Uterus (tissue), 2 donors: Measurements from ENCODE around the gene WWOX.

Experiments used
- POLR2A ChIP-seq, 2 donors: fragments of 450-650 bp; IDR thresholded peaks; one replicate each; pipeline ENCODE4 v1.6.1; 2016; ENCODE audit warnings: antibody characterized with exemption in 2 of 2, mild to moderate bottlenecking in 1 of 2, moderate library complexity in 1 of 2
- TF ChIP-seq, protein P1 (sequence below), 4 experiments: fragments of 200-600 bp in 2 of 4; fragments of 450-650 bp in 2 of 4; sonication (generic) in 2 of 4; IDR thresholded peaks; one replicate each; pipeline ENCODE4 v1.5.1; 2016 to 2019; ENCODE audit warnings: antibody characterized with exemption in 4 of 4, mild to moderate bottlenecking in 2 of 4, moderate library complexity in 1 of 4

GRCh38 chr16:78953526-78953925, 854.1 kb downstream of the WWOX start:
- TF ChIP-seq POLR2A (IDR thresholded peaks at IDR 0.05), result no peak
- TF ChIP-seq, protein P1, sequence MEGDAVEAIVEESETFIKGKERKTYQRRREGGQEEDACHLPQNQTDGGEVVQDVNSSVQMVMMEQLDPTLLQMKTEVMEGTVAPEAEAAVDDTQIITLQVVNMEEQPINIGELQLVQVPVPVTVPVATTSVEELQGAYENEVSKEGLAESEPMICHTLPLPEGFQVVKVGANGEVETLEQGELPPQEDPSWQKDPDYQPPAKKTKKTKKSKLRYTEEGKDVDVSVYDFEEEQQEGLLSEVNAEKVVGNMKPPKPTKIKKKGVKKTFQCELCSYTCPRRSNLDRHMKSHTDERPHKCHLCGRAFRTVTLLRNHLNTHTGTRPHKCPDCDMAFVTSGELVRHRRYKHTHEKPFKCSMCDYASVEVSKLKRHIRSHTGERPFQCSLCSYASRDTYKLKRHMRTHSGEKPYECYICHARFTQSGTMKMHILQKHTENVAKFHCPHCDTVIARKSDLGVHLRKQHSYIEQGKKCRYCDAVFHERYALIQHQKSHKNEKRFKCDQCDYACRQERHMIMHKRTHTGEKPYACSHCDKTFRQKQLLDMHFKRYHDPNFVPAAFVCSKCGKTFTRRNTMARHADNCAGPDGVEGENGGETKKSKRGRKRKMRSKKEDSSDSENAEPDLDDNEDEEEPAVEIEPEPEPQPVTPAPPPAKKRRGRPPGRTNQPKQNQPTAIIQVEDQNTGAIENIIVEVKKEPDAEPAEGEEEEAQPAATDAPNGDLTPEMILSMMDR (IDR thresholded peaks at IDR 0.05), result no peak
